ENCODE data around the gene GGA2.
"Not testable (repeated sequence)": the region's sequence is repeated elsewhere in the genome, so short reads cannot be mapped to it uniquely, and the experiment has no call there.

Gene GGA2

DNA sequence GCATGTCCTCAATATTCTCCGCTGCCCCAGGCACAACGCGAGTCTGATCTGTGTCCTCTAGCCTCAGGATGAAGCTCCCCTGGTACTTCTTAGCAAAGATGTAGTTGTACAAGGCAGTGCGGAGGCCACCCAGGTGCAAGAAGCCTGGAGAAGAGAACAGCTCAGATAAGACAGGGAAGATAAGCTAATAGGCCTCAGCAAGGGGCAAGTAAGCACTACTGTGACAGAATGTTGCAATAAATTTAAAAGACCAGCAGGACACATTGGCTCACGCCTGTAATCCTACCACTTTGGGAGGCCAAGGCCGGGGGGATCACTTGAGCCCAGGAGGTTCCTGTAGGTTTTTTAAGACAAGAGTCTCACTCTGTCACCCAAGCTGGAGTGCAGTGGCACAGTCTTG lies 41.9 kb upstream of the GGA2 start:
- Mint-ChIP-seq H3K27me3 (ENCODE audit: low read depth) (no peaks in the 10 kb centered on the region), H3K9me3 (no peaks in the 10 kb centered on the region), H3K4me1 (peaks cover 5% of the 10 kb centered on the region), H3K4me3 (no peak overlapping the region), H3K36me3 (ENCODE audit: low read depth) (peaks cover 23% of the 10 kb centered on the region), H3K27ac (no peak overlapping the region)
- TF ChIP-seq, protein P1, sequence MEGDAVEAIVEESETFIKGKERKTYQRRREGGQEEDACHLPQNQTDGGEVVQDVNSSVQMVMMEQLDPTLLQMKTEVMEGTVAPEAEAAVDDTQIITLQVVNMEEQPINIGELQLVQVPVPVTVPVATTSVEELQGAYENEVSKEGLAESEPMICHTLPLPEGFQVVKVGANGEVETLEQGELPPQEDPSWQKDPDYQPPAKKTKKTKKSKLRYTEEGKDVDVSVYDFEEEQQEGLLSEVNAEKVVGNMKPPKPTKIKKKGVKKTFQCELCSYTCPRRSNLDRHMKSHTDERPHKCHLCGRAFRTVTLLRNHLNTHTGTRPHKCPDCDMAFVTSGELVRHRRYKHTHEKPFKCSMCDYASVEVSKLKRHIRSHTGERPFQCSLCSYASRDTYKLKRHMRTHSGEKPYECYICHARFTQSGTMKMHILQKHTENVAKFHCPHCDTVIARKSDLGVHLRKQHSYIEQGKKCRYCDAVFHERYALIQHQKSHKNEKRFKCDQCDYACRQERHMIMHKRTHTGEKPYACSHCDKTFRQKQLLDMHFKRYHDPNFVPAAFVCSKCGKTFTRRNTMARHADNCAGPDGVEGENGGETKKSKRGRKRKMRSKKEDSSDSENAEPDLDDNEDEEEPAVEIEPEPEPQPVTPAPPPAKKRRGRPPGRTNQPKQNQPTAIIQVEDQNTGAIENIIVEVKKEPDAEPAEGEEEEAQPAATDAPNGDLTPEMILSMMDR (IDR thresholded peaks at IDR 0.05; ENCODE audit: unreplicated experiment in 3 of 3), result no peak

DNA sequence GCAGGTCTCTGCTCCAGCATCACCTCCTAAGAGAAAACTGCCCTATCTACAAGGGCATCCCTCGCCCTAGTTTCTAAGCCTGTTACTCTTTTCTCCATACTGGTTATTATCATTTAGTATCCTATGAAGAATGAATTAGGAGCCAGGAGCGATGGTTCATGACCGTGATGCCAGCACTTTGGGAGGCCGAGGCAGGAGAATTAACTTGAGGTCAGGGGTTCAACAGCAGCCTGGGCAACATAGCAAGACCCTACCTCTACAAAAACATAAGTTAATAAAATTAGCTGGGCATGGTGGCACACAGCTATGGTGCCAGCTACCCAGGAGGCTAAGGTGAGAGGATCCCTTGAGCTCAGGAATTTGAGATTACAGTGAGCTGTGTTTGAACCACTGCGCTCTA lies 39.6 kb upstream of the GGA2 start:
- peaks cover 27% of the 10 kb centered on the region for H3K36me3 Mint-ChIP-seq (ENCODE audit: low read depth)
- no peaks in the 10 kb centered on the region for H3K27me3 Mint-ChIP-seq (ENCODE audit: low read depth)
- H3K4me1 Mint-ChIP-seq, result no peaks in the 10 kb centered on the region
- H3K9me3 Mint-ChIP-seq, result no peaks in the 10 kb centered on the region
- H3K4me3 Mint-ChIP-seq, result no peak overlapping the region
- no peak overlapping the region for H3K27ac Mint-ChIP-seq
- TF ChIP-seq, protein P1 (IDR thresholded peaks at IDR 0.05; ENCODE audit: unreplicated experiment in 3 of 3), result no peak

DNA sequence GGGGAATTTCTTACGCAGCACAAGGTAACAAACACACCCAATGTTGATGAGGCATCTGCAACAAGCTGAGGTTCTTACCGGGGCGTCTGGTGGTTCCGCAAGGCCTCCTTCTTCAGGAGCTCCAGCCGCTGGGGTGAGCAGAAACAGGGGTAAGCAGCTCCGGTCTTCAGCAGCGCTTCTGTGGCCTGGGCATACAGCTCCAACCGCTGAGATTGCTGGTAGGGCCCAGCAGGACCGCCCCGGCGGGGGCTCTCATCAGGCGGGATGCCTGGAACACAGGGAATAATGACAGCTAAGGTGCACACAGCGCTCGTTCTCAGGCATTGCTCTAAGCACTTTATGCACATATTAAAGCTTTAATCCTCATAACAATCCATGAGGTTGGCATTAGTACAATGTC lies 34.1 kb upstream of the GGA2 start:
- Mint-ChIP-seq H3K4me1 (no peaks in the 10 kb centered on the region), H3K27me3 (ENCODE audit: low read depth) (no peaks in the 10 kb centered on the region), H3K4me3 (no peak overlapping the region), H3K36me3 (ENCODE audit: low read depth) (peaks cover 28% of the 10 kb centered on the region), H3K27ac (no peak overlapping the region), H3K9me3 (no peaks in the 10 kb centered on the region)
- TF ChIP-seq, protein P1 (IDR thresholded peaks at IDR 0.05; ENCODE audit: unreplicated experiment in 3 of 3), result no peak

DNA sequence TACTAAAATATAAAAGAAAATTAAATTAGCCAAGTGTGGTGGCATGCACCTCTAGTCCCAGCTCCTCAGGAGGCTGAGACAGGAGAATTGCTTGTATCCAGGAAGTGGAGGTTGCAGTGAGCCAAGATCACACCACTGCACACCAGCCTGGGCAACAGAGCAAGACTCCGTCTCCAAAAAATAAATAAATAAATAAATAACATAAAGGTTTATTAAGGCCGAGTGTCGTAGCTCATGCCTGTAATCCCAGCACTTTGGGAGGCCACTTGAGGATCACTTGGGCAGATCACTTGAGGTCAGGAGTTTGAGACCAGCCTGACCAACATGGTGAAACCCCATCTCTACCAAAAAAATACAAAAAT lies 30.5 kb upstream of the GGA2 start:
- not testable (repeated sequence) for H3K4me3 Mint-ChIP-seq; H3K9me3 Mint-ChIP-seq; H3K4me1 Mint-ChIP-seq; H3K27ac Mint-ChIP-seq; H3K27me3 Mint-ChIP-seq (ENCODE audit: low read depth)
- H3K36me3 Mint-ChIP-seq (ENCODE audit: low read depth), result peaks cover 21% of the 10 kb centered on the region

DNA sequence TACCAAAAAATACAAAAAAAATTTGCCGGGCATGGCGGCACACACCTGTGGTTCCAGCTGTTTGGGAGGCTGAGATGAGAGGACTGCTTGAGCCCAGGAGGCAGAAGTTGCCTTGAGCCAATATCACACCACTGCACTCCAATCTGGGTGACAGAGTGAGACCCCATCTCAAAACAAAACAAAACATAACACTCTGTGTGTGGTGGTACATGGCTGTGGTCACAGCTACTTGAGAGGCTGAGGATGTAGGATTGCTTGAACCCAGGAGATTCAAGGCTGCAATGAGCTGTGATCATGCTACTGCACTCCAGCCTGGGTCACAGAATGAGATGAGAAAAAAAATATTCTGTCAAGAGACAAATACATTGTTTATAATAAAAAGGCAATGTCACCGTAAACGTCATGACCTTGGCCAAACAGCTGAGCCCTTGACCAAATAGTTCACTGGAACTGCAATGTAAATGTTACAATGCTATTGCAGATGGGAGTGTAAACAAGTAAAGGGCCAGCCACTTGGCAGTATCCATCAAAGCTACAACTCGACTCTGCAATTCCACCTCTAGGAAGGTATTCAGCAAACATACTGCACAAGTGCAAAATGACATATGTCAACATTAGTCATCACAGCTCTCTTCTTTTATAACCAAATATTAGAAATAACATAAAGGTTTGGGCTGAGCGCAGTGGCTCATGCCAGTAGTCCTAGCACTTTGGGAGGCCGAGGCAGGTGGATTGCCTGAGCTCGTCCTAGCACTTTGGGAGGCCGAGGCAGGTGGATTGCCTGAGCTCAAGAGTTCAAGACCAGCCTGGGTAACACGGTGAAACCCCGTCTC lies 29.9 kb upstream of the GGA2 start:
- Mint-ChIP-seq H3K4me3 (no peak overlapping the region), H3K27ac (no peak overlapping the region), H3K36me3 (ENCODE audit: low read depth) (peaks cover 21% of the 10 kb centered on the region), H3K9me3 (no peaks in the 10 kb centered on the region), H3K4me1 (no peaks in the 10 kb centered on the region), H3K27me3 (ENCODE audit: low read depth) (no peaks in the 10 kb centered on the region)
- TF ChIP-seq, protein P1 (IDR thresholded peaks at IDR 0.05; ENCODE audit: unreplicated experiment in 3 of 3), result no peak

DNA sequence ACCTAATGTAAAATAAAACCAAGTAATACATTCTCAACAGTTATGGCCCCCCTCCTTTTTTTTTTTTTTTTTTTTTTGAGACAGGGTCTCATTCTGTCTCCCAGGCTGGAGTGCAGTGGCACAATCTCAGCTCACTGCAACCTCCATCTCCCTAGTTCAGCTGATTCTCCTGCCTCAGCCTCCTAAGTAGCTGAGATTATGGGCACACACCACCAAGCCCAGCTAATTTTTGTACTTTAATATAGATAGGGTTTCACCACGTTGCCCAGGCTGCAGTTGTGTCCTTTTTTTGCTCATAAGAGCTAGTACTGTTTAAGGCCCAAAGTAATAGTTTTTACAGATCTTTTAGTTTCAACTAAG lies 28.6 kb upstream of the GGA2 start:
- TF ChIP-seq, protein P1 (IDR thresholded peaks at IDR 0.05; ENCODE audit: unreplicated experiment in 3 of 3), result no peak
- no peaks in the 10 kb centered on the region for H3K9me3 Mint-ChIP-seq
- H3K4me1 Mint-ChIP-seq, result no peaks in the 10 kb centered on the region
- H3K4me3 Mint-ChIP-seq, result no peak overlapping the region
- peaks cover 23% of the 10 kb centered on the region for H3K36me3 Mint-ChIP-seq (ENCODE audit: low read depth)
- no peak overlapping the region for H3K27ac Mint-ChIP-seq
- H3K27me3 Mint-ChIP-seq (ENCODE audit: low read depth), result no peaks in the 10 kb centered on the region

Measured in nephron (organoid).